Prostate gland (tissue), 2 donors: ENCODE data around the gene CEACAM21. TPM values are rescaled to one million over a fixed set of nuclear protein-coding genes. Genes with fewer than 3 reads are reported as not detected.

Experiments used
- DNase-seq: peaks from one replicate; pipeline ENCODE4 v3.0.0-alpha.2; 2019; ENCODE audit warnings: low spot score
- H3K27ac ChIP-seq, 2 donors: fragments of 200-600 bp; sonication (generic); 2 replicates each; pipeline ENCODE4 v1.5.1; 2017 to 2019
- H3K27me3 ChIP-seq: fragments of 200-600 bp; sonication (generic); replicated peaks from 2 replicates; pipeline ENCODE4 v1.5.1; 2019; ENCODE audit not compliant: insufficient read depth
- H3K36me3 ChIP-seq, 2 donors: fragments of 200-600 bp; sonication (generic); 1 replicate in 1 of 2; 2 replicates in 1 of 2; pipeline versions ENCODE4 v1.5.1 to v1.8.1; 2017 to 2019
- H3K4me1 ChIP-seq: fragments of 200-600 bp; sonication (generic); replicated peaks from 2 replicates; pipeline ENCODE4 v1.5.1; 2019
- H3K4me3 ChIP-seq, 2 donors: fragments of 200-600 bp; sonication (generic); 2 replicates each; pipeline ENCODE4 v1.5.1; 2017 to 2019
- H3K9me3 ChIP-seq: fragments of 200-600 bp; sonication (generic); 2 replicates; pipeline ENCODE4 v1.5.1; 2017
- POLR2A ChIP-seq: fragments of 450-650 bp; IDR thresholded peaks from one replicate; pipeline ENCODE4 v1.6.1; 2016; ENCODE audit warnings: antibody characterized with exemption, mild to moderate bottlenecking
- POLR2AphosphoS5 ChIP-seq: sonication (generic); formaldehyde crosslinking; IDR thresholded peaks from one replicate; pipeline ENCODE4 v1.6.1; 2017; ENCODE audit warnings: antibody characterized with exemption
- WGBS: methylation state at CpG from one replicate; pipeline ENCODE4 v1.1.5; 2018; 5-methylcytosine and 5-hydroxymethylcytosine counted together
- intact Hi-C: fragments of 100-400 bp; cut with DNase I; formaldehyde crosslinking; loops from one replicate; pipeline ENCODE4 v1.14.2; 2022
- total RNA-seq, 2 donors: library from RNA; depleted of rRNA; stranded (reverse); fragments of >200 nt; gene quantifications; one replicate each; pipeline ENCODE4 v1.1.0, GENCODE V29; 2016
- TF ChIP-seq, protein P1 (sequence below), 4 experiments: fragments of 200-600 bp in 2 of 4; fragments of 450-650 bp in 2 of 4; sonication (generic) in 2 of 4; IDR thresholded peaks; 1 replicate in 3 of 4; 2 replicates in 1 of 4; pipeline ENCODE4 v1.5.1; 2016 to 2019; ENCODE audit warnings: antibody characterized with exemption in 4 of 4, mild to moderate bottlenecking in 2 of 4, moderate library complexity in 2 of 4

CEACAM21 gene
- total RNA-seq, 2 donors from 2014 or later, result 1.5 TPM; not detected in 1

DNA sequence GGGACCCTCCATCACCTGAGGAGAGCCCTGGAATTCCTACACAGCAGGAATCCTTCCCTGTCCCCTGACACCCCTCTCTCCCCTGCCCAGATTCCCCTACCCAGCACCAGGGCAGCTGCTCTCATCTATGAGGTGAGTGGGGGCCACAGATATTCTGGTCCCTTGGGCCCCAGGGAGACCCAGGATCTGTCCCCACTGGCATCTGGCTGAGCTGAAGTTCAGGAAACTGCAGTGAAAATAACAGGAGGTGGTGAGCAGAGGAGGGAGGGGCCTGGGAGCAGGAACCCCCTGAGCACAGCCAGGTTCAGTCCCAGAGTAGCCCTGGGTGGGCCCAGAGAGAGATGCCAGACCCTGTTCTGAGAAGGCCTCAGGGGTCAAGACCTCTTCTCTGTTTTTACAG lies 10.1 kb downstream of the CEACAM21 start:
- Histone ChIP-seq H3K4me1 (no peaks in the 10 kb centered on the region), H3K27ac (no peak overlapping the region), H3K4me3 (no peak overlapping the region), H3K9me3 (no peaks in the 10 kb centered on the region), H3K27me3 (no peaks in the 10 kb centered on the region), H3K36me3 (no peaks in the 10 kb centered on the region)
- TF ChIP-seq POLR2A, result no peak
- TF ChIP-seq, protein P1, sequence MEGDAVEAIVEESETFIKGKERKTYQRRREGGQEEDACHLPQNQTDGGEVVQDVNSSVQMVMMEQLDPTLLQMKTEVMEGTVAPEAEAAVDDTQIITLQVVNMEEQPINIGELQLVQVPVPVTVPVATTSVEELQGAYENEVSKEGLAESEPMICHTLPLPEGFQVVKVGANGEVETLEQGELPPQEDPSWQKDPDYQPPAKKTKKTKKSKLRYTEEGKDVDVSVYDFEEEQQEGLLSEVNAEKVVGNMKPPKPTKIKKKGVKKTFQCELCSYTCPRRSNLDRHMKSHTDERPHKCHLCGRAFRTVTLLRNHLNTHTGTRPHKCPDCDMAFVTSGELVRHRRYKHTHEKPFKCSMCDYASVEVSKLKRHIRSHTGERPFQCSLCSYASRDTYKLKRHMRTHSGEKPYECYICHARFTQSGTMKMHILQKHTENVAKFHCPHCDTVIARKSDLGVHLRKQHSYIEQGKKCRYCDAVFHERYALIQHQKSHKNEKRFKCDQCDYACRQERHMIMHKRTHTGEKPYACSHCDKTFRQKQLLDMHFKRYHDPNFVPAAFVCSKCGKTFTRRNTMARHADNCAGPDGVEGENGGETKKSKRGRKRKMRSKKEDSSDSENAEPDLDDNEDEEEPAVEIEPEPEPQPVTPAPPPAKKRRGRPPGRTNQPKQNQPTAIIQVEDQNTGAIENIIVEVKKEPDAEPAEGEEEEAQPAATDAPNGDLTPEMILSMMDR (IDR thresholded peaks at IDR 0.05), result no peak
- no peak for TF ChIP-seq POLR2AphosphoS5
- intact Hi-C loops, result no loop called here
- no peak for DNase-seq

DNA sequence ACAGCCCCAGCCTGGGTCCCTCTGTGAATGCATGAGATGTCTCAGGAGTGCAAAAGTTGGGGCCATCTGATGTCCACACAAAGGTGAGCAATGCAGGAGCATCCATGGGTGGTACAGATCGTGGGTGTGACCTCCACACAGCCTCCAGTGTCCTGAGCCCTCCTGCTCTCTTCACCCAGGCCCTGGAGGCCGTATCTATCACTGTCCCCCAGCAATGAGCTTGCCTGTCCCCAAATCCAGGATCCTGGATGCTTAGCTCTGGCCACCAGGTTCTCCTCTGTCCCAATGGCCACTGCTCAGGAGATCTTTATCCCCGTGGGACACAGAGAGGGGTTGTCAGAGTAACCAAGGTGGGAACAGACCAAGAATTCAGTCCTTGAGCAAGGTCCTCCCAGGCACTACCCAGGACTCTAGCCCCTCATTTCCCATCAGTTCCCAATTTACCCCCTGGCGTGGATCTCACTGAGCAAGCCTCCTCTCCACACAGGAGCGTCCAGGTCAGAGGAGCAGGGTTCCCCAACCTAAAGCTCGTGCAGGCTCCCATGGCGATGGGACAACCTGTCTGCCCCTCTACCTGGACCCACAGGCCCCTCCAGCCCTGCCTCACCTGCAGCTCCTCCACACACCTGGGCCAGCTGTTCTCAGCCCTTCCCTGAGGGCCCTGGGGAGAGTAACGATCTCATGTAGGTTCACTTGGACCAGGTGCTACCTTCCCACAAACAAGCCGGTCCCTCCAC lies 11.3 kb downstream of the CEACAM21 start:
- intact Hi-C loops, result no loop called here
- Histone ChIP-seq H3K36me3 (no peaks in the 10 kb centered on the region), H3K4me1 (no peaks in the 10 kb centered on the region), H3K27me3 (no peaks in the 10 kb centered on the region), H3K27ac (no peak overlapping the region), H3K4me3 (no peak overlapping the region), H3K9me3 (no peaks in the 10 kb centered on the region)
- 71% methylated on average over 9 of the region's 9 CpGs for WGBS
- TF ChIP-seq POLR2AphosphoS5 (no peak), POLR2A (no peak)
- TF ChIP-seq, protein P1 (IDR thresholded peaks at IDR 0.05), result no peak
- DNase-seq, result no peak

DNA sequence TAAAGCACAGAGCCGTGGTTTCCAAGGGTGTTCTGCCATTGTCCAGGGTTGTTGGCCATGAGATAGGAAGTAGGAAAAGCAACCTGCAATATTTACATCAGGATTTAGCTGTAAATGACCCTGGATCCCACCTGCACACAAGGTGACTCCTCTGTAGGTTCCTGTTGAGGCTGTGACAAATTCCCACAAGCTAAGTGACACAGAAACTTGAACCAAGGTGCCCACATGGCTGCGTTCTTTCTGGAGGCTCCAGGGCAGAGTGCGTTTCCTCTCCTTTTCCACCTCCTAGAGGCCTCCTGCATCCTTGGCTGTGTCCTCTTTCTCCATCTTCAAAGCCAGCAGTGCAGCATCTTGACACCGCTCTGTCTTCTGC lies 11.9 kb downstream of the CEACAM21 start:
- WGBS, result 51% methylated on average over 4 of the region's 4 CpGs
- DNase-seq, result no peak

DNA sequence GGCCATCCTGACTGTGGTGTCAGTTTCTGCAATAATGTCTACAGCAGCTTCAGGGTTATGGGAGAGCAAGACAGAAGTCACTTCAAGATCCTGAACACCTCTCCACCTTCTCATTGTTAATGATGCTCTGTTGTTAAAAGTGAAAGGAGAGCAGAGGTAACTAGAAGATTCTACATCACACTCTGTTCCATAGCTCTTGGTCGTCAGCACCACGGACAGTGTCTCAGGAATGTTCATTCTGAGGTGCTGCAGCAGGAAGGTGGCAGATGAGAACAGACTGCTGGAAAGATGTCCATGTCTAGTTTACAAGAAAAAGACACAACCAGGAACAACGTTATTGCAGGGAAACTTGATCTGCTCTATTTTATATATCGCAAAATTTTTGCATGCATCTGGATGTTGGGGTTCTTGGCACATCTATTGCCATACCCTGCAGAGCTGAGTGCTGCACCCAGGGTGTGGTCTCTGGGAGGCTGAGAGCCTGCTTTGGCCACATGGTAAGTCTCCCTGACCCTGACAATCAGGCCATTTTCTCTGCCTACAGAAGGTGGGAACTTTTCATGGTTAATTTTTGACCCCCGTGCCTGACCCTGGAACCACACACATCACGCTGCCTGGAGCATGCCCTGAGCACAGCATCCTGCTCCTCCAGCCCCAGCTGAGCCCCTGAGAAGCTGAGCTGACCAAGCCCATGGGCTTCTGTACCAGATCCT lies 12.7 kb downstream of the CEACAM21 start:
- no peaks in the 10 kb centered on the region for H3K27me3 ChIP-seq
- no peaks in the 10 kb centered on the region for H3K9me3 ChIP-seq
- intact Hi-C loops, result no loop called here
- H3K4me1 ChIP-seq, result no peaks in the 10 kb centered on the region
- no peak overlapping the region for H3K4me3 ChIP-seq
- H3K36me3 ChIP-seq, result no peaks in the 10 kb centered on the region
- H3K27ac ChIP-seq, result no peak overlapping the region
- TF ChIP-seq POLR2AphosphoS5, result no peak
- TF ChIP-seq, protein P1 (IDR thresholded peaks at IDR 0.05), result no peak
- TF ChIP-seq POLR2A, result no peak
- no peak for DNase-seq
- 32% methylated on average over 6 of the region's 6 CpGs for WGBS

More for the DNA sequence above, 11.9 kb downstream of the CEACAM21 start:
- intact Hi-C loops, result no loop called here
- H3K27ac ChIP-seq, result no peak overlapping the region
- no peaks in the 10 kb centered on the region for H3K4me1 ChIP-seq
- TF ChIP-seq POLR2AphosphoS5 (no peak), POLR2A (no peak)
- TF ChIP-seq, protein P1 (IDR thresholded peaks at IDR 0.05), result no peak
- H3K4me3 ChIP-seq, result no peak overlapping the region
- no peaks in the 10 kb centered on the region for H3K27me3 ChIP-seq
- H3K9me3 ChIP-seq, result no peaks in the 10 kb centered on the region
- H3K36me3 ChIP-seq, result no peaks in the 10 kb centered on the region

DNA sequence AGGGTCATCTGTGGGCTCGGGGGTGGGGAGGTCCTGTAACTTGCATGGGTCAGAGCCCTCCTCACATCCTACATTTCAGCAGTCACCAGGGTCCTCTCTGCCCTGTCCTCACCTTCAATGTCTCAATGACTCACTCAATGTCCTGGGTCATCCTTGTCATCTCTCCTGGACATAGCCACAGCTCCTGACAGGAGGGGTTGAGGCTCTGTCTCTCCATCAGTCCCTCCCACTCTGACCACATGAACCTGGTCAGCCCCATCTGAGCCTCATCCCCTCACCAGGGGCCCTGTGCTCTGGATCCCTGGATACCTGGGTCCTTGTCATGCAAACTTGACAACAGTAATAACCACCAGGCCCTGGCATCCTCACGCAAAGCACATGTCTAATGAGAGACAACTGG lies 13.4 kb downstream of the CEACAM21 start:
- Histone ChIP-seq H3K4me3 (no peak overlapping the region), H3K4me1 (no peaks in the 10 kb centered on the region), H3K36me3 (no peaks in the 10 kb centered on the region), H3K27me3 (no peaks in the 10 kb centered on the region), H3K9me3 (no peaks in the 10 kb centered on the region), H3K27ac (no peak overlapping the region)
- WGBS, result 46% methylated on average over 2 of the region's 2 CpGs
- TF ChIP-seq POLR2A, result no peak
- TF ChIP-seq, protein P1 (IDR thresholded peaks at IDR 0.05), result no peak
- TF ChIP-seq POLR2AphosphoS5, result no peak
- DNase-seq, result no peak
- intact Hi-C loops, result no loop called here
